K562 (cell line): ENCODE data around the gene AP2S1. TPM values are rescaled to one million over a fixed set of nuclear protein-coding genes. Genes with fewer than 3 reads are reported as not detected.

Experiments used
- ARNT ChIP-seq, 2 experiments: fragments of 450-650 bp; IDR thresholded peaks; 2 replicates each; pipeline ENCODE4 v1.6.1; 2016; ENCODE audit warnings: mild to moderate bottlenecking in 1 of 2
- BRD9 ChIP-seq: fragments of 450-650 bp; IDR thresholded peaks from 2 replicates; pipeline ENCODE4 v1.6.1; 2018; ENCODE audit warnings: low read depth; ENCODE audit not compliant: partially characterized antibody
- CTBP1 ChIP-seq: fragments of 450-650 bp; IDR thresholded peaks from 2 replicates; pipeline ENCODE4 v1.6.1; 2016; ENCODE audit warnings: borderline replicate concordance
- ERF ChIP-seq: fragments of 450-650 bp; formaldehyde crosslinking; IDR thresholded peaks from 2 replicates; pipeline ENCODE4 v1.4.0; 2020; ENCODE audit warnings: mild to moderate bottlenecking, mixed read lengths
- ETV6 ChIP-seq, 3 experiments: fragments of 150-350 bp in 1 of 3; sonication (generic) in 1 of 3; formaldehyde crosslinking in 1 of 3; IDR thresholded peaks; 2 replicates each; pipeline versions ENCODE4 v1.6.1 to v1.8.0; 2014 to 2022; ENCODE audit warnings: borderline replicate concordance in 2 of 3, low read depth in 2 of 3, antibody characterized with exemption in 1 of 3, low read length in 1 of 3, mild to moderate bottlenecking in 1 of 3, missing genetic modification reagents in 1 of 3
- GATAD2B ChIP-seq: fragments of 450-650 bp; IDR thresholded peaks from 2 replicates; pipeline ENCODE4 v1.6.1; 2017; ENCODE audit warnings: mild to moderate bottlenecking, borderline replicate concordance
- KDM5B ChIP-seq: fragments of 200-600 bp; sonication (generic); IDR thresholded peaks from 2 replicates; pipeline ENCODE4 v1.6.1; 2012; ENCODE audit warnings: low read depth, mild to moderate bottlenecking, moderate library complexity, low read length, control low read depth, inconsistent platforms; ENCODE audit not compliant: insufficient replicate concordance
- NELFE ChIP-seq: IDR thresholded peaks from 2 replicates; pipeline ENCODE4 v1.6.1; 2011; ENCODE audit warnings: mild to moderate bottlenecking; ENCODE audit not compliant: insufficient read depth, insufficient read length
- PCBP1 ChIP-seq: fragments of 200-400 bp; formaldehyde crosslinking; IDR thresholded peaks from 2 replicates; pipeline ENCODE4 v1.6.1; 2018; ENCODE audit warnings: mild to moderate bottlenecking, low read depth, low read length; ENCODE audit not compliant: poor library complexity, severe bottlenecking
- RAD21 ChIP-seq, 2 experiments: fragments of 250-450 bp in 1 of 2; fragments of 450-650 bp in 1 of 2; sonication (Bioruptor Pico) in 1 of 2; formaldehyde crosslinking in 1 of 2; IDR thresholded peaks in 1 of 2; conservative IDR thresholded peaks in 1 of 2; 2 replicates each; pipeline versions ENCODE4 v1.4.0 to v1.8.0; 2020 to 2022; ENCODE audit warnings: mild to moderate bottlenecking in 2 of 2, moderate library complexity in 1 of 2
- RBM15 ChIP-seq: fragments of 200-400 bp; formaldehyde crosslinking; IDR thresholded peaks from 2 replicates; pipeline ENCODE4 v1.6.1; 2018; ENCODE audit warnings: mild to moderate bottlenecking, low read length, moderate library complexity; ENCODE audit not compliant: insufficient read depth
- RUNX1 ChIP-seq: sonication (generic); IDR thresholded peaks from 2 replicates; pipeline ENCODE4 v1.6.1; 2016; ENCODE audit warnings: antibody characterized with exemption, low read depth
- YY1 ChIP-seq, 3 experiments: IDR thresholded peaks; 2 replicates each; pipeline ENCODE4 v1.6.1; 2011; ENCODE audit warnings: low read length in 2 of 3, mild to moderate bottlenecking in 2 of 3, moderate library complexity in 2 of 3, borderline replicate concordance in 1 of 3, control low read depth in 1 of 3, low read depth in 1 of 3; ENCODE audit not compliant: insufficient read depth in 3 of 3, insufficient replicate concordance in 2 of 3, control insufficient read depth in 1 of 3, insufficient read length in 1 of 3; ENCODE audit errors: extremely low read depth in 1 of 3
- ZBTB17 ChIP-seq: fragments of 450-650 bp; formaldehyde crosslinking; IDR thresholded peaks from 2 replicates; pipeline ENCODE4 v1.4.0; 2020; ENCODE audit warnings: mild to moderate bottlenecking
- ZC3H4 ChIP-seq: sonication (generic); formaldehyde crosslinking; IDR thresholded peaks from 2 replicates; pipeline ENCODE4 v1.9.0; 2021; ENCODE audit warnings: missing genetic modification reagents, borderline replicate concordance
- ZNF174 ChIP-seq: fragments of 250-450 bp; sonication (Bioruptor Pico); IDR thresholded peaks from 2 replicates; pipeline ENCODE4 v1.4.0; 2020; ENCODE audit warnings: mild to moderate bottlenecking
- ZNF24 ChIP-seq: fragments of 450-650 bp; IDR thresholded peaks from 2 replicates; pipeline ENCODE4 v1.6.1; 2016
- ZNF445 ChIP-seq: fragments of 250-450 bp; sonication (Bioruptor Pico); IDR thresholded peaks from 2 replicates; pipeline ENCODE4 v1.4.0; 2020; ENCODE audit warnings: low read depth, mild to moderate bottlenecking, moderate library complexity
- ZNF668 ChIP-seq: fragments of 250-450 bp; sonication (Bioruptor Pico); IDR thresholded peaks from 2 replicates; pipeline ENCODE4 v1.8.0; 2022; ENCODE audit warnings: mild to moderate bottlenecking, inconsistent platforms
- polyA plus RNA-seq, 8 experiments: library from polyadenylated mRNA; depleted of rRNA in 4 of 8; stranded (reverse) in 5 of 8; unstranded in 3 of 8; fragments of >200 nt; fragmentation: Nextera tagmentation in 2 of 8; fragmentation: Illumina TruSeq in 1 of 8; extraction: Ambion mirVana in 2 of 8; extraction: Trizol in 1 of 8; gene quantifications; 2 replicates each; pipeline versions ENCODE4 v1.2.1 to v1.2.3, GENCODE V29; 2011 to 2014; ENCODE audit warnings: inconsistent platforms in 1 of 8, missing spikeins in 1 of 8
- total RNA-seq, 7 experiments: library from RNA; depleted of rRNA in 6 of 7; stranded (reverse); fragments of >200 nt in 6 of 7; fragmentation: Illumina TruSeq in 2 of 7; extraction: Trizol in 2 of 7; gene quantifications; 2 replicates each; pipeline versions ENCODE4 v1.2.1 to v1.2.3, GENCODE V29; 2011 to 2021; ENCODE audit warnings: low replicate concordance in 1 of 7
- TF ChIP-seq, protein P1 (sequence below): fragments of 450-650 bp; formaldehyde crosslinking; IDR thresholded peaks from 2 replicates; pipeline ENCODE4 v1.4.0; 2020; ENCODE audit warnings: mild to moderate bottlenecking
- TF ChIP-seq, protein P2 (sequence below): sonication (generic); formaldehyde crosslinking; IDR thresholded peaks from 2 replicates; pipeline ENCODE4 v1.8.0; 2023; ENCODE audit warnings: missing genetic modification reagents, mild to moderate bottlenecking, borderline replicate concordance

Gene AP2S1
- total and polyA plus RNA-seq, 9 of the 15 experiments (the other 6 are each of a cell fraction or from before 2014, with no cell fraction given) = 32.4 to 294 (median 136) TPM

DNA sequence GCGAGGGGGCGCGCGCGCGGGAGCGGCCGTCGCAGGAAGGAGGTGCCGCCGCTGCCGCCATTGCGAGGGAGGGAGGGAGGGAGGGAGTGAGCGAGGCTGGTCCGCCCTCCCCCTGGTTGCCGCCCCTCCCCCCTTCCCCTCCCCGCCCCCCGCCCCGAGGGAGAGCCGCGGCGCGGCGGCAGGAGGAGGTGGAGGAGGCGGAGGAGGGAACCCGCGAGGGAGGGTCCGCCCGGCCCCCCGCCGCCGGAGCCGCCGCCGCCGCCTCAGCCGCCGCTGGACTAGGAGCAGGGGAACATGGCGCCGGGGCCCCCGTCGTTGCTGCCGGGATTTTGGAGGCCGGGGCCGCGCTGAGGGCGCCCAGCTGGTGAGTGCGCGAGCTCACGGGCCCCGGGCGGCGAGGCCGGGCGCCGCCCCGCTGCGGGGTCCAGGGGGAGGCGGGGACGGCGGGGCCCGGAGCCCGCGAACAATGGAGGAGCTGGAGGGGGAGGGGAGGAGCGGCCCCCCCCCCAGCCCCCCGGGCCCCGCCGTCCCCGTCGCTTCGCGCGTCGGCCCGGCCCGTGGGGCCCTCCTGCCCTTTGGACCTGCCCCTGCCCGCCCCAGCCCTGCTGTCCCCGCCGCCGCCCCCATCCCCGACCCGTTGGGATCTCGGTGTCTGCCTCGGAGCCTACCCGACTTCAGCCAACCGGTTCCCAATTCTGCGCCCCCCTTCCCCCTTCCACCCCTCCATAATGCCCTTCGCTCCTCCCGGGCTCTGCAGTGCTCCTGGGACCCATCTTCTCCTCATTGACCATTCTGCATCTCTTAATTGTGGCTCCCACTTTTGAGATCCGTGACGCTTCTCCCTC lies 10.4 kb upstream of the AP2S1 start, which contains the start of gene ARHGAP35 (continued):
- TF ChIP-seq, protein P1, sequence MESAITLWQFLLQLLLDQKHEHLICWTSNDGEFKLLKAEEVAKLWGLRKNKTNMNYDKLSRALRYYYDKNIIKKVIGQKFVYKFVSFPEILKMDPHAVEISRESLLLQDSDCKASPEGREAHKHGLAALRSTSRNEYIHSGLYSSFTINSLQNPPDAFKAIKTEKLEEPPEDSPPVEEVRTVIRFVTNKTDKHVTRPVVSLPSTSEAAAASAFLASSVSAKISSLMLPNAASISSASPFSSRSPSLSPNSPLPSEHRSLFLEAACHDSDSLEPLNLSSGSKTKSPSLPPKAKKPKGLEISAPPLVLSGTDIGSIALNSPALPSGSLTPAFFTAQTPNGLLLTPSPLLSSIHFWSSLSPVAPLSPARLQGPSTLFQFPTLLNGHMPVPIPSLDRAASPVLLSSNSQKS (CRISPR knock-in tag) = no peak
- no peak for TF ChIP-seq RUNX1
- TF ChIP-seq PCBP1 = peak; percentile 77
- TF ChIP-seq ZNF174 (CRISPR knock-in tag) = no peak
- TF ChIP-seq ZNF668 = no peak
- TF ChIP-seq NELFE = no peak
- TF ChIP-seq, protein P2, sequence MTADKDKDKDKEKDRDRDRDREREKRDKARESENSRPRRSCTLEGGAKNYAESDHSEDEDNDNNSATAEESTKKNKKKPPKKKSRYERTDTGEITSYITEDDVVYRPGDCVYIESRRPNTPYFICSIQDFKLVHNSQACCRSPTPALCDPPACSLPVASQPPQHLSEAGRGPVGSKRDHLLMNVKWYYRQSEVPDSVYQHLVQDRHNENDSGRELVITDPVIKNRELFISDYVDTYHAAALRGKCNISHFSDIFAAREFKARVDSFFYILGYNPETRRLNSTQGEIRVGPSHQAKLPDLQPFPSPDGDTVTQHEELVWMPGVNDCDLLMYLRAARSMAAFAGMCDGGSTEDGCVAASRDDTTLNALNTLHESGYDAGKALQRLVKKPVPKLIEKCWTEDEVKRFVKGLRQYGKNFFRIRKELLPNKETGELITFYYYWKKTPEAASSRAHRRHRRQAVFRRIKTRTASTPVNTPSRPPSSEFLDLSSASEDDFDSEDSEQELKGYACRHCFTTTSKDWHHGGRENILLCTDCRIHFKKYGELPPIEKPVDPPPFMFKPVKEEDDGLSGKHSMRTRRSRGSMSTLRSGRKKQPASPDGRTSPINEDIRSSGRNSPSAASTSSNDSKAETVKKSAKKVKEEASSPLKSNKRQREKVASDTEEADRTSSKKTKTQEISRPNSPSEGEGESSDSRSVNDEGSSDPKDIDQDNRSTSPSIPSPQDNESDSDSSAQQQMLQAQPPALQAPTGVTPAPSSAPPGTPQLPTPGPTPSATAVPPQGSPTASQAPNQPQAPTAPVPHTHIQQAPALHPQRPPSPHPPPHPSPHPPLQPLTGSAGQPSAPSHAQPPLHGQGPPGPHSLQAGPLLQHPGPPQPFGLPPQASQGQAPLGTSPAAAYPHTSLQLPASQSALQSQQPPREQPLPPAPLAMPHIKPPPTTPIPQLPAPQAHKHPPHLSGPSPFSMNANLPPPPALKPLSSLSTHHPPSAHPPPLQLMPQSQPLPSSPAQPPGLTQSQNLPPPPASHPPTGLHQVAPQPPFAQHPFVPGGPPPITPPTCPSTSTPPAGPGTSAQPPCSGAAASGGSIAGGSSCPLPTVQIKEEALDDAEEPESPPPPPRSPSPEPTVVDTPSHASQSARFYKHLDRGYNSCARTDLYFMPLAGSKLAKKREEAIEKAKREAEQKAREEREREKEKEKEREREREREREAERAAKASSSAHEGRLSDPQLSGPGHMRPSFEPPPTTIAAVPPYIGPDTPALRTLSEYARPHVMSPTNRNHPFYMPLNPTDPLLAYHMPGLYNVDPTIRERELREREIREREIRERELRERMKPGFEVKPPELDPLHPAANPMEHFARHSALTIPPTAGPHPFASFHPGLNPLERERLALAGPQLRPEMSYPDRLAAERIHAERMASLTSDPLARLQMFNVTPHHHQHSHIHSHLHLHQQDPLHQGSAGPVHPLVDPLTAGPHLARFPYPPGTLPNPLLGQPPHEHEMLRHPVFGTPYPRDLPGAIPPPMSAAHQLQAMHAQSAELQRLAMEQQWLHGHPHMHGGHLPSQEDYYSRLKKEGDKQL (CRISPR knock-in tag) = no peak
- peak; percentile 40 to 90 (median 84) for TF ChIP-seq YY1 (IDR thresholded peaks at IDR 0.05; ENCODE audit: borderline replicate concordance in 1 of 3, control insufficient read depth in 1 of 3, extremely low read depth in 1 of 3, insufficient read depth in 3 of 3, insufficient read length in 1 of 3, insufficient replicate concordance in 2 of 3, low read depth in 1 of 3, low read length in 2 of 3)
- no peak for TF ChIP-seq ZBTB17
- TF ChIP-seq ARNT (IDR thresholded peaks at IDR 0.05) = no peak
- no peak for TF ChIP-seq RAD21 (CRISPR knock-in tag; conservative IDR thresholded peaks at IDR 0.05 in 1 of 2, IDR thresholded peaks at IDR 0.05 in 1 of 2)
- TF ChIP-seq RBM15 = no peak
- TF ChIP-seq CTBP1 = peak; percentile 5
- TF ChIP-seq ZNF24 = no peak
- peak; percentile 86 for TF ChIP-seq GATAD2B
- no peak for TF ChIP-seq BRD9
- TF ChIP-seq ERF = peak; percentile 56
- no peak for TF ChIP-seq ZNF445 (CRISPR knock-in tag)
- no peak for TF ChIP-seq ZC3H4
- TF ChIP-seq ETV6 (IDR thresholded peaks at IDR 0.05; ENCODE audit: borderline replicate concordance in 1 of 2, low read depth in 2 of 2, low read length in 1 of 2) = no peak
- no peak for TF ChIP-seq ETV6 (CRISPR knock-in tag; IDR thresholded peaks at IDR 0.05; ENCODE audit: borderline replicate concordance)
- TF ChIP-seq KDM5B = no peak
